Heart left ventricle (tissue), 16 donors: ENCODE data around the gene MRPL46. TPM values are rescaled to one million over a fixed set of nuclear protein-coding genes. Genes with fewer than 3 reads are reported as not detected.
A peak's percentile ranks its signal among the peaks of the same experiment; 100 is the strongest.

Source experiments
- ATAC-seq, 4 donors: fragments of 200-7000 bp; cut with Tn5 transposase; one replicate each; pipeline ENCODE4 v1.9.1; 2020 to 2022; ENCODE audit warnings: moderate library complexity in 4 of 4, mild to moderate bottlenecking in 3 of 4, moderate number of reproducible peaks in 1 of 4
- DNase-seq, 5 donors: peaks; one replicate each; pipeline ENCODE4 v3.0.0-alpha.2; 2020
- H3K27ac ChIP-seq, 12 donors: fragments of 200-600 bp; sonication (generic) in 4 of 12; one replicate each; pipeline versions ENCODE4 v1.5.0 to v1.8.0; 2016 to 2022; ENCODE audit warnings: mild to moderate bottlenecking in 2 of 12
- H3K27me3 ChIP-seq, 9 donors: fragments of 200-600 bp; sonication (generic) in 2 of 9; one replicate each; pipeline versions ENCODE4 v1.5.1 to v1.8.0; 2016 to 2022; ENCODE audit warnings: mild to moderate bottlenecking in 3 of 9
- H3K36me3 ChIP-seq, 9 donors: fragments of 200-600 bp; sonication (generic) in 2 of 9; one replicate each; pipeline versions ENCODE4 v1.5.0 to v1.8.0; 2018 to 2022; ENCODE audit warnings: mild to moderate bottlenecking in 2 of 9
- H3K4me1 ChIP-seq, 12 donors: fragments of 200-600 bp; sonication (generic) in 4 of 12; one replicate each; pipeline versions ENCODE4 v1.5.0 to v1.8.0; 2016 to 2022; ENCODE audit warnings: mild to moderate bottlenecking in 3 of 12
- H3K4me3 ChIP-seq, 12 donors: fragments of 200-600 bp; sonication (generic) in 4 of 12; one replicate each; pipeline versions ENCODE4 v1.5.0 to v1.8.0; 2017 to 2022; ENCODE audit warnings: mild to moderate bottlenecking in 9 of 12, moderate library complexity in 4 of 12
- H3K9me3 ChIP-seq, 12 donors: fragments of 200-600 bp; sonication (generic) in 4 of 12; one replicate each; pipeline versions ENCODE4 v1.5.0 to v1.8.0; 2016 to 2022; ENCODE audit warnings: mild to moderate bottlenecking in 1 of 12
- CTCF ChIP-seq, 12 donors: fragments of 200-600 bp; sonication (generic) in 4 of 12; IDR thresholded peaks; one replicate each; pipeline versions ENCODE4 v1.5.0 to v1.8.0; 2018 to 2022; ENCODE audit warnings: antibody characterized with exemption in 12 of 12, mild to moderate bottlenecking in 5 of 12
- POLR2A ChIP-seq, 2 donors: fragments of 450-650 bp; IDR thresholded peaks; one replicate each; pipeline ENCODE4 v1.6.1; 2017; ENCODE audit warnings: antibody characterized with exemption in 2 of 2, mild to moderate bottlenecking in 2 of 2, moderate library complexity in 2 of 2
- WGBS, 4 donors: extraction: QIAGEN DNeasy Blood & Tissue Kit in 2 of 4; methylation state at CpG; one replicate each; pipeline versions ENCODE4 v1.1.5 to v1.1.7; 2013 to 2018; 5-methylcytosine and 5-hydroxymethylcytosine counted together
- intact Hi-C, 10 donors: fragments of 100-400 bp; cut with DNase I; formaldehyde crosslinking; loops; one replicate each; pipeline versions ENCODE4 v1.11.1 to v1.14.2; 2022
- polyA plus RNA-seq, 2 donors: library from polyadenylated mRNA; stranded (reverse); fragments of 200-250 nt; gene quantifications; one replicate each; pipeline ENCODE4 v1.2.3, GENCODE V29; 2013
- total RNA-seq, 9 donors: library from RNA; depleted of rRNA in 2 of 9; stranded (reverse); fragments of >200 nt in 2 of 9; fragmentation: NEBNext Ultra II Directional in 3 of 9; extraction: Animal tissue kit (Norgen Biotek cat#: 25700) in 3 of 9; gene quantifications; one replicate each; pipeline versions ENCODE4 v1.1.0 to v1.2.4, GENCODE V29; 2016 to 2023
- donor health status: ischemic (EF 13 %, LVEDD 7.1; RV severe dilation, severe dysfunction).
- donor health status: healthy with polysubstance abuse.
- donor health status: DM: no; HTN: yes; CAD: no.
- donor health status: DM: no; HTN: no; CAD: no.
- donor health status: ischemic (EF 25% LVEDD 6.9; RV normal size, moderate dysfunction).
- donor health status: ischemic (EF 25% LVEDD 5.7; RV mildly dilated, moderate dysfunction).
- donor health status: healthy.
- donor health status: DM: yes; HTN: yes; CAD: no.
- donor health status: ischemic (EF 35%, LVEDD 5.7; RV mildly dilated, moderate dysfunction).
- donor health status: nonischemic (EF 11% LVEDD 7.7; RV severe dilation, severe dysfunction).
- donor health status: DM: yes; HTN: yes; CAD: no.
- donor health status: PGD.
- donor health status: ischemic (EF 29% LVEDD 5.4; RV normal size, mild dysfunction).
- donor health status: nonischemic (EF 23%, LVEDD 6.1; RV moderate dilation, normal function).

Gene MRPL46
- total and polyA plus RNA-seq, 11 donors: 40.7 to 113 (median 79.5) TPM

GRCh38 chr15:88489321-88489720 is 22.1 kb upstream of the MRPL46 start:
- DNase-seq (no peak), ATAC-seq (no peak)
- Histone ChIP-seq H3K4me3 (no peak overlapping the region), H3K9me3 (no peaks in the 10 kb centered on the region), H3K4me1 (peaks cover 0 to 6% (median 0%) of the 10 kb centered on the region in 12 donors), H3K27ac (no peak overlapping the region), H3K36me3 (peaks cover 0 to 10% (median 0%) of the 10 kb centered on the region in 9 donors), H3K27me3 (no peaks in the 10 kb centered on the region)
- intact Hi-C loops: loop anchor here in 2 of 10 donors (10.0 kb wide), 2 partner anchors 335 to 345 kb away; no protein-coding TSS in a partner anchor
- WGBS, 4 donors: 66 to 89% (median 77%) methylated on average over 4 of the region's 4 CpGs
- TF ChIP-seq POLR2A (IDR thresholded peaks at IDR 0.05): no peak

- no peak for TF ChIP-seq POLR2A (IDR thresholded peaks at IDR 0.05)
- intact Hi-C loops: loop anchor here in 2 of 10 donors (10.0 kb wide), 2 partner anchors 337 to 347 kb away; no protein-coding TSS in a partner anchor
- H3K27me3 ChIP-seq: no peaks in the 10 kb centered on the region
- peaks cover 0 to 6% (median 0%) of the 10 kb centered on the region in 12 donors for H3K4me1 ChIP-seq
- WGBS, 4 donors: 65 to 71% (median 68%) methylated on average over 9 to 11 of the region's 11 CpGs
- no peak overlapping the region for H3K27ac ChIP-seq
- no peak overlapping the region for H3K4me3 ChIP-seq
- H3K9me3 ChIP-seq: no peaks in the 10 kb centered on the region
- ATAC-seq: no peak
- H3K36me3 ChIP-seq: peaks cover 0 to 6% (median 0%) of the 10 kb centered on the region in 9 donors
- peak in 1 of 5 donors; percentile 42 for DNase-seq
These were observed 20.8 kb upstream of the MRPL46 start for GRCh38 chr15:88487796-88488523.

- TF ChIP-seq CTCF (IDR thresholded peaks at IDR 0.05) (no peak), POLR2A (IDR thresholded peaks at IDR 0.05) (no peak)
- no peak for DNase-seq
- Histone ChIP-seq H3K4me3 (no peak overlapping the region), H3K9me3 (no peaks in the 10 kb centered on the region), H3K27ac (no peak overlapping the region), H3K36me3 (peaks cover 0 to 6% (median 0%) of the 10 kb centered on the region in 9 donors), H3K4me1 (peaks cover 0 to 6% (median 0%) of the 10 kb centered on the region in 12 donors), H3K27me3 (no peaks in the 10 kb centered on the region)
- no peak for ATAC-seq
- intact Hi-C loops: loop anchor here in 2 of 10 donors (10.0 kb wide), 2 partner anchors 338 to 348 kb away; no protein-coding TSS in a partner anchor
- WGBS, 4 donors: 78 to 87% (median 83%) methylated on average over 2 of the region's 2 CpGs
These were observed 20.1 kb upstream of the MRPL46 start for GRCh38 chr15:88487178-88487795.

GRCh38 chr15:88484682-88485331 is 17.6 kb upstream of the MRPL46 start:
- Histone ChIP-seq H3K36me3 (peaks cover 0 to 6% (median 2%) of the 10 kb centered on the region in 9 donors), H3K27me3 (no peaks in the 10 kb centered on the region), H3K9me3 (no peaks in the 10 kb centered on the region), H3K4me1 (peaks cover 0 to 6% (median 0%) of the 10 kb centered on the region in 12 donors), H3K4me3 (no peak overlapping the region), H3K27ac (no peak overlapping the region)
- WGBS, 4 donors: 43 to 61% (median 52%) methylated on average over 9 to 10 of the region's 10 CpGs
- no peak for TF ChIP-seq POLR2A (IDR thresholded peaks at IDR 0.05)
- TF ChIP-seq CTCF (IDR thresholded peaks at IDR 0.05): no peak
- DNase-seq: no peak
- intact Hi-C loops: loop anchor here in 2 of 10 donors (10.0 kb wide), 2 partner anchors 340 to 350 kb away; no protein-coding TSS in a partner anchor
- ATAC-seq: peak in 2 of 4 donors; percentile 6 to 21
